GM18520 (cell line): Measurements from ENCODE around the gene TMEM169.

Experiments
- ATAC-seq: cut with Tn5 transposase; IDR thresholded peaks from one replicate; pipeline ENCODE4 v1.9.1; 2021; ENCODE audit not compliant: unreplicated experiment

The TMEM169 gene

GRCh38 chr2:216103213-216103612 lies 21.5 kb downstream of the TMEM169 start:
- no peak for ATAC-seq

- no peak for ATAC-seq
Measured at GRCh38 chr2:216104691-216105090, 23.0 kb downstream of the TMEM169 start.

GRCh38 chr2:216107320-216107719 lies 25.6 kb downstream of the TMEM169 start:
- ATAC-seq, result no peak

GRCh38 chr2:216107760-216108159 lies 26.0 kb downstream of the TMEM169 start:
- ATAC-seq, result no peak

GRCh38 chr2:216108310-216108966 lies 26.7 kb downstream of the TMEM169 start:
- ATAC-seq, result no peak

- ATAC-seq, result peak; percentile 45
Measured at GRCh38 chr2:216108967-216109921, 27.5 kb downstream of the TMEM169 start, which contains the start of gene XRCC5. Gene XRCC5 (plus strand): TSS chr2:216109348. CDS start chr2:216109437, 89 bp downstream.

GRCh38 chr2:216109962-216110614 lies 28.4 kb downstream of the TMEM169 start:
- ATAC-seq, result no peak

- no peak for ATAC-seq
Measured at GRCh38 chr2:216110620-216111019, 28.9 kb downstream of the TMEM169 start.

- ATAC-seq, result no peak
Measured at GRCh38 chr2:216111122-216111521, 29.4 kb downstream of the TMEM169 start.

- no peak for ATAC-seq
Measured at GRCh38 chr2:216112926-216113325, 31.2 kb downstream of the TMEM169 start.

- peak; percentile 38 for ATAC-seq
Measured at GRCh38 chr2:216113572-216113971, 31.9 kb downstream of the TMEM169 start.

GRCh38 chr2:216114382-216114713 lies 32.6 kb downstream of the TMEM169 start:
- ATAC-seq, result peak; percentile 1

- ATAC-seq, result peak; percentile 31
Measured at GRCh38 chr2:216114714-216115531, 33.2 kb downstream of the TMEM169 start.

GRCh38 chr2:216116418-216116817 lies 34.7 kb downstream of the TMEM169 start:
- no peak for ATAC-seq

- ATAC-seq, result no peak
Measured at GRCh38 chr2:216117561-216118340, 36.0 kb downstream of the TMEM169 start.

- no peak for ATAC-seq
Measured at GRCh38 chr2:216118474-216118873, 36.8 kb downstream of the TMEM169 start.

GRCh38 chr2:216119146-216119545 lies 37.4 kb downstream of the TMEM169 start:
- ATAC-seq, result no peak

- ATAC-seq, result no peak
Measured at GRCh38 chr2:216119986-216120385, 38.3 kb downstream of the TMEM169 start.

GRCh38 chr2:216121255-216121654 lies 39.5 kb downstream of the TMEM169 start:
- ATAC-seq, result no peak

- ATAC-seq, result no peak
Measured at GRCh38 chr2:216126943-216127342, 45.2 kb downstream of the TMEM169 start.
